Inflammatory macrophage treated with lipopolysaccharide for 1 hour (primary cell): ENCODE measurements around the gene IGSF8.
A peak's percentile ranks its signal among the peaks of the same experiment; 100 is the strongest.

Source experiments
- DNase-seq, 2 donors: peaks; one replicate each; pipeline ENCODE4 v3.0.0-alpha.2; 2020 to 2022

The IGSF8 gene

DNA sequence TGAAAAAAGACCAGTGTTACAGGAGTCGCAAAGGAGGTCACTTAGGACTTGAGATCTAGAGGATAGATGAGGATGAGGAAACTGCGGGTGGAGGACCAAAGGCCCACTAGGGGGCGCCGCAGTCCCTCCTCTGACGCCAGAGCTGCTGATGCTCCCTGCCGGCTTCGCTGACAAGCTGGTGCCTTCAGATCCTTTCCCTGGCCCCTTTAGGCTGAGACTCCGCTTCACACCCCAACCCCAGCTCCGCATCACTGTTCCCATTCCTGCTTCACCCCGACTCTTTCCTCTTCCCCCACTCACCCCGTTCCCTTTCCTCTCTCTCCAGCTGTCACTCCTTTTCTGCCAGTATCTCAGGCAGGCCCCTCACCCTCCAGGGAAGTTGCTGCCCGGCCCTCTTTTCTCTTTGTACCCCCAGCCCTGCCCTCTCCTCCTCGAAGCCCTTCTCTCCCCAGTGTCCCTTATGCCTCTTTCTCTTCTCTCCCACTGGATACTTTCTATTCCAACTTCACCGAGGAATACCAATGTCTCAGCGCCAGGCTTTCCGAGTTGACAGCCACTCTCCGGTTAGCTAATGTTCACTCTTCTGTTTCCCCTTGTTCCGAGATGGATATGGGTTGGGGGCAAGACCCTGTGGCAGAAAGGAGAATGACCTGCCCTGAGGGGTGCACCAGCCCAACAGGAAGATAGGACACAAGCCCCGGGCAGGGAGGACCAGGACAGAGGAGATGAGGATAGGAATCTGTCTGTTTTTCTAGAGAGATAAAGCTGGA, 12.5 kb downstream of the IGSF8 start:
- peak; percentile 59 to 94 for DNase-seq

DNA sequence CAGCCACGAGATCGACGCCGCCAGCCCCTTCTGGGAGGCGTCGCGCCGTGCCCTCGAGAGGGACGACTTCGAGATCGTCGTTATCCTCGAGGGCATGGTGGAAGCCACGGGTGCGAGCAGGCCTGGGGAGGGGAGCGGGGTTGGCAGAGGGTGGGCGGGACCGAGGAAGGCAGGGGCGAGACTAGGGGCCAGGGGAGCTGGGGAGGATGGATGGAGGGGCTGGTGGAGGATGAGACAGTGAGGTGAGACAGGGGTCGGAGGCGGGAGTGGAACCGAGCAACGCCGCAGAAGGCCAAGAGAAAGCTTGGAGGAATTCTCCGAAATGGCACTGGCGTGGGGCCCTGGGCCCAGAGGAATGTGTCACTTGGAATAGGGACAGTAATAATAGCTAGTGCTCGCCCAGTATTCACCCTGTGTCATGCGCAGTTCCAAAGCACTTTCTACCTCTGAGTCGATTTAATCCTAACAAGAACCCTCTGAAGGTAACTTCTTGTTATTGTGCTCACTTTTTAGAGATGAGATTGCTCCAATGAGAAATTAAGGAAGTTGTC, 13.6 kb downstream of the IGSF8 start:
- DNase-seq, result no peak

DNA sequence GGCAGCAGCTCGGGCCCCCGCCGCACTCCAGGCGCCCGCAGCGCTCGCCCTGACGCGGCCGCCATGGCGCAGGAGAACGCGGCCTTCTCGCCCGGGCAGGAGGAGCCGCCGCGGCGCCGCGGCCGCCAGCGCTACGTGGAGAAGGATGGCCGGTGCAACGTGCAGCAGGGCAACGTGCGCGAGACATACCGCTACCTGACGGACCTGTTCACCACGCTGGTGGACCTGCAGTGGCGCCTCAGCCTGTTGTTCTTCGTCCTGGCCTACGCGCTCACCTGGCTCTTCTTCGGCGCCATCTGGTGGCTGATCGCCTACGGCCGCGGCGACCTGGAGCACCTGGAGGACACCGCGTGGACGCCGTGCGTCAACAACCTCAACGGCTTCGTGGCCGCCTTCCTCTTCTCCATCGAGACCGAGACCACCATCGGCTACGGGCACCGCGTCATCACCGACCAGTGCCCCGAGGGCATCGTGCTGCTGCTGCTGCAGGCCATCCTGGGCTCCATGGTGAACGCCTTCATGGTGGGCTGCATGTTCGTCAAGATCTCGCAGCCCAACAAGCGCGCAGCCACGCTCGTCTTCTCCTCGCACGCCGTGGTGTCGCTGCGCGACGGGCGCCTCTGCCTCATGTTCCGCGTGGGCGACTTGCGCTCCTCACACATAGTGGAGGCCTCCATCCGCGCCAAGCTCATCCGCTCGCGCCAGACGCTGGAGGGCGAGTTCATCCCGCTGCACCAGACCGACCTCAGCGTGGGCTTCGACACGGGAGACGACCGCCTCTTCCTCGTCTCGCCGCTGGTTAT, 14.2 kb downstream of the IGSF8 start:
- DNase-seq, result no peak

DNA sequence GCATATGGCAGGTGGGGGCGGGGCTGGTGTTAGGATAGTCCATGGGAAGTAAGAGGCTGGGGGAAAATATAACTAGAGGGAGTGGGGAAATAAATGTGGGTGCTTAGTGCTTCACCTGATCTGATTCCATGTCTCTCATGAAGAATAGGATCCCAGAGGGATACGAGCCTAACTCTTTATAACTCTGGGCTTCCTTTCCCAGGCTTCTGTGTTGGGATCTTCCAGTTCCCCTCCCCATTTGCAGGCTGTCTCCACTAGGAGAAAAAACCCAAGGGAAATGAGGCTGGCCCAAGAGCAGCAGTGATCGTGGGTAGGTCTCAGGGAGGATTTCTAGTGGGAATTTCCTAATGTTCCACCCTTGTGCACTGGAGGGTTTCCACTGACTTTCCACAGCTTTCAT, 15.5 kb downstream of the IGSF8 start:
- DNase-seq, result no peak

DNA sequence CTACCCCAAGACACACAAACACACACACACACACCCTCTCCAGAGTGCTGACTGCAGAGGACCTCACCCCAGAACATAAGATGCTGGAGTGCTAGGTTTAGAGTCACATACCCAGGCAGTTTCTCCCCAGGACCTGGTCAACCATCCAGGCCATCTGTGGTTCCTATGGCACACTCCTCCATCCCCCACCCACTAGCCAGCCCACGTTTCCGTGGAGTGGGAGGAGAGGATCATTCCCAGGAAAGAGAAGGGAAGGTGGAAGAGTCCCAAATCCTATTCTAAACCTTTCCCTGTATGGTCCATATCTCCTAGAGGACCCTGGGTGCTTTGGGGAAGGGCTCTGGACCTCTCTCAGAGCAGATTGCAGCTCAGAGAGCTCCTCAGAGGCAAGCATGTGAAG, 15.9 kb downstream of the IGSF8 start:
- no peak for DNase-seq

DNA sequence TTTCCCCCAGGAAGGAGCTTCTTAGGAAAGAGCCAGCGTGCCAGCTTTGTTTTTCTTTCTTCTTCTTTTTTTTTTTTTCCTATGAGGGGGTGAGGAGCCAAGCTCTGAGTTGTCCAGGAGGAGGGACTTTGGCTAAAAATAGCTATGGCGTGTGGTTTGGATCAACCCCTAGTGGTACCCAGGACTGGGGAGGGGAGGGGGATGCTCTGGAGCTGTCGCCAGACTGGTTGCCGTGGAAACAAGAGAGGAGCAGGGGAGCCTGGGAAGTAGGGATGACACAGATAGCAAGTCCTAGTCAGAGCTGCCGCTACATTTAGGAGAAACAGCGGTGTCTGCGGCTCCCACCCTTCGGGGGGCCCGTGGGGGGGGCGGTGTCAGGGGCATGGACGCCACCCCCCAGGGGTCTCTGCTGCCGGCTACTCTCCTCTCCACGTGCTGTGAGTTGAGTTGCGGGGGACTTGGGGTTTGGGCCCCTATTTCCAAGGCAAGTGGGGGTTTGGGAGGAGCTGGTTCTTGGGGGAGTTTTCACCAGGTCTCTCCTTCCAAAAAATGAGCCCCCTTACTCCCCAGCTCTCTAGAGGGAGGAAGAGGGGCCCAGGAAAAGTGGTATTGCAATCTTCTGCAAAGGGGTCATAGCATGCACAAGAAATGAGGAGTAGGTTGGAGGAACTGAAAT, 17.0 kb downstream of the IGSF8 start, which contains the start of gene KCNJ9:
TSS of gene KCNJ9 (plus strand) at position 278 of the 676 bp plus-strand sequence. CDS start 2,493 bp downstream, outside the sequence.
- no peak for DNase-seq

DNA sequence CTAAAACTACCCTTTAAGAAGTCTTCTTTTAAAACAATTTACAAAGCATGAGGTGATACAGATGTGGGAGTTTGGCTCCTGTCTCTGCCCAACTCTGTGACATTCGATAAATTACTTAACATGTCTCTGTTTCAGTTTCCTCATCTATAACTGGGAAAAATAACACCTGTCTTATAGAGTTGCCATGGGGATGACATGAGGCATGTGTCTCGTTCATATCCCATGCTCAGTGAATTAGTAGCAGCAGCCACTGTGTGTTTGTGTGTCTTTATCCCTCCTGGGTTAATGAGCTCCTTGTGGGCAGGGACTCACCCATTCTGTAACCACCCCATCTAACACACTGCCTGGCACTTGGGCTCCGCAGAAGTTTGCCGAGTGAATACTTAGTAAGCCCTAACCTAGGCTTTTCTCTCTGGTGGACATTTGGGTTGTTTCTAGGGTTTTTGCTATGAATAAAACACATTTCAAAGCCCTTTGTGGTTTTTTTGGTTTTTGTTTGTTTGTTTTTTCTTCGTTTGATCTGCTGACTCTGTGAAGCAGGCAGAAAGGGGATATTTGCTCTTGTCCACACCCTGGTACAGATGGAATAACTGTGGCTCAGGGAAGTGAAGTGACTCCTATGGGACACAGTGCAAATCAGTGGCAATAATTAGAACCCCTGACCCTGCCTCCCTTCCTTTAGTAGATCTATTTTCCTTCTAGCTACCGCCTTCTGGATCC, 17.9 kb downstream of the IGSF8 start:
- no peak for DNase-seq

DNA sequence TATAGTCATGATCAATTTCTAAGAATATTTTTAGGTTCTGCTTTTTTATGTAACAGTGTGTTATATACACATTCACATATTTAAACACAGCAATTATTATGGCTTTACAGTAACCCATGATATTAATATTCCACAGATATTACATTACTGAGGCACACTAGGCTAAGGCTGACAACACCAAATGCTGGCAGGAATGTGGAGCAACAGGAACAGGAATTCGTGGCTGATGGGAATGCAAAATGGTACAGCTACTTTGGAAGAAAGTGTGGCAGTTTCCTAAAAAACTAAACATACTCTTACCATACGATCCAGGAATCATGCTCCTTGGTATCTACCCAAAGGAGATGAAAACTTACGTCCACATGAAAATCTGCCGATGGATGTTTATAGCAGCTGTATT, 19.0 kb downstream of the IGSF8 start:
- DNase-seq, result no peak

DNA sequence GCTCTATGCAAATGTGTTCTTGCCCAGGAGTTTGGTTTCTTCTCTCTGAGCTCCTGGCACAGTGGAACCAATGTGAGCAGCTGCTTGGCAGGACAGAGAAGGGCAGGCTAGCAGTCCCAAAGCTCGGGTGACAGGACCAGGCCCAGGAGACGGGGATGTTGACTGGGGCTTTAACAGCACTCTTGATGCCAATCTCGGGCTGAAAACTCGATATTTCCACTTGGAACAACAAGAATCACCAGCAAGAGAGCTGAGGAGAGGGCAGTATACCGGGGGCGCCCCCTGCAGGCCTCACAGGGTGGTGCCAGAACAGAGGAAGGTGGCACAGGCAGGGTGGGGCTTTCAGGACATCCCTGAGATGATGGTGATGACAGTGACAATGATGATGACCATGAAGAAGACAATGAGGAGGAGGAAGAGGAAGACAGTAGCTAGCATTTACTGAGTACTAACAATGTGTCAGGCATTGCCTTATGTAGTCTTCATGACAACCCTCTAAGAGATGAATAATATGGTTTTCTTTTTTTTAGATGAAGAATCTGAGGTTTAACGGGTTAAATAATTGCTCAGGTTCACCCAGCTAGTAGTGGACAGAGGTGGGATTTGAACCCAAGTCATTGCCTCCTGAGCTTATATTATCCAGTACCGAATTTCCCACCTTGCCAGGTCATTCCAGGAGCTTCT, 19.8 kb downstream of the IGSF8 start:
- peak; percentile 50 to 75 for DNase-seq

DNA sequence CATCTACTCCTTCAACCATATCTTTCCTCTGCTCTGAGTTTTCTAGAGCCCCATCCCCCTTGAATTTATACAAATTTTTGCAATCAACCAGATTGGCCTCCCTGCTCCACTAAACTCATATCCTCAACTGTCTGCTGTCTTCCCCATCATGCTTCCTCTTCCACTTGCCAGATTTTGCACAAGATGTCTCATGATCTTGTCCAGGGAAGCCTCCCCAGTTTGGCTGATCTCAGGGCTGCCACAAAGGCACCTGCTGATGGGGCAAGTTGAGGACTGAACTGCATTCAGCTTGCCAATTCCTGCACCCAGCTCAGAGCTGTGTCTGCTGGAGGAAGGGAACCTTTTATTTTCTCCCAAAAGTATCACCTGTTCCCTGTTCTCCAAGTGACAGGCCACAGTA, 20.9 kb downstream of the IGSF8 start:
- peak; percentile 65 to 76 for DNase-seq

DNA sequence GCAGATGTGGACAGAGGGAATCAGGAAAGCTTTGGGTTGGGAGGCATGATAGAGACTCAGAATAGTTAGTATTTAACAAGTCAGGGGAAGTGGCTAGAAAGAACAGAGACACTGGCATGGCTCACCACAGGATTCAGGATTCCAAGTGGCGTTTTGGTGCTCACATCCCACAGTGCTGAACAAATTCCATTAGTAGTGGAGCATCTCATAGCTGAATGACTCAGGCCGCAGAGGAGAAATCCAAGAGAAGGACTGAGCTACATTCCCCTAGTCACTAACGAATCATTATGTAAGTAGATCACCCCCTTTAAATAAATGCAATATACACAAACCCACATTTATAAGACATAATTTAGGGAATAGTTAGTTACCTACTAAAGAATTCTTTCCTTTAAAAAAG, 22.1 kb downstream of the IGSF8 start:
- no peak for DNase-seq

DNA sequence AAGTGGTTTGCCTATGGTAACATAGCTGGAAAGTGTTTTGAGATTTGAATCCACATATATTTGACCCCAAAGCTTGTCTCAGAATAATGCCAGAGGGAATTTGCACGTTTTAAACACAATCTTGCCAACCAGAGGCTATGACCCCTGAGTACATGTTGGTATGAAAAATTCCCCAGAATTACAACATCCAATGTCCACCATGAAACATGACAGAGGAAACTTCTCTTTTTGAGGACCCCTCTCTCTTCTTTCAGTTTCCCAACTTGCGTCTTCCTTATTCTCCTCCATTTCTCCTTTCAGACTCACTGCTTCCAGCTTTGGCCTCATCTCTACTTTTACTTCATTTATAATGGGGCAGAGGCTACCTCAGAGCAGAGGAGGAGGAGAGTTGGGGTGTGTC, 22.6 kb downstream of the IGSF8 start:
- DNase-seq, result peak; percentile 81 to 83

DNA sequence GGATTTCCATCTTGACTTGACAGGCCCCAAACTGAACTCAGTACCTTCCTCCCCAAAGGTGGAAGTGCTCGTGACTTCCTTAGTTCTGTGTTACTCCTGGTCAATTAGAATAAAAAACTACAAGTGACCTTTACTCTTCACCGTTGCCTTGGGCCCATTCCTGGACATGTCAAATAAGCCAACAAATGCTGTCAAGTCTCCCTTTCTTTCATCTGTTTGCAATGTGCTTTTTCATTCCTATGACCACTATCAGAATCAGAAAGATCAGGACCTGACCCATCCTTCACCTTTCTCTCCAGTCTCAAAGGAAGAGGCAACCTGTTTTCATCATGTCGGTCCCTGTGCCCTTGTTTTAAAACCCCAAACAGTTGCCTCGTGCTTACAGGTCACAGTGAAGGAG, 23.6 kb downstream of the IGSF8 start:
- no peak for DNase-seq

DNA sequence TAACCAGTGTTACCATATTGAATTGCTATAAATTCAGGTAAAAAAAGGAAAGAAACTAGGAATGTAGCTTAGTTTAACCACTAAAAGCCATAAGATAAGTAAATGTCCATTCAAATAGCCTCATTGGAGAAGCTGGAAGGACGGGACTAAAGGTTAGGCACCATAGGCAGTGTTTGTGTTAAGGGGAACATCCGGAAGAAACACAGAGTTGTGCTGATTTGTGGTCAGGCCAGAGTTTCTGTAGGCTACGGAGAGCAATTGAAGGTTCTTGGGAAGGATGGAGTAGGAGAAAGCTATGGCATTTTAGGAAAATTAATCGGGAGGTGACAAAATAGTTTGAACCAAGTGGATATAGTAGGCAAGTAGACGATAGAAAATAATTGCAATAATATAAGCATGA, 27.1 kb downstream of the IGSF8 start:
- no peak for DNase-seq

DNA sequence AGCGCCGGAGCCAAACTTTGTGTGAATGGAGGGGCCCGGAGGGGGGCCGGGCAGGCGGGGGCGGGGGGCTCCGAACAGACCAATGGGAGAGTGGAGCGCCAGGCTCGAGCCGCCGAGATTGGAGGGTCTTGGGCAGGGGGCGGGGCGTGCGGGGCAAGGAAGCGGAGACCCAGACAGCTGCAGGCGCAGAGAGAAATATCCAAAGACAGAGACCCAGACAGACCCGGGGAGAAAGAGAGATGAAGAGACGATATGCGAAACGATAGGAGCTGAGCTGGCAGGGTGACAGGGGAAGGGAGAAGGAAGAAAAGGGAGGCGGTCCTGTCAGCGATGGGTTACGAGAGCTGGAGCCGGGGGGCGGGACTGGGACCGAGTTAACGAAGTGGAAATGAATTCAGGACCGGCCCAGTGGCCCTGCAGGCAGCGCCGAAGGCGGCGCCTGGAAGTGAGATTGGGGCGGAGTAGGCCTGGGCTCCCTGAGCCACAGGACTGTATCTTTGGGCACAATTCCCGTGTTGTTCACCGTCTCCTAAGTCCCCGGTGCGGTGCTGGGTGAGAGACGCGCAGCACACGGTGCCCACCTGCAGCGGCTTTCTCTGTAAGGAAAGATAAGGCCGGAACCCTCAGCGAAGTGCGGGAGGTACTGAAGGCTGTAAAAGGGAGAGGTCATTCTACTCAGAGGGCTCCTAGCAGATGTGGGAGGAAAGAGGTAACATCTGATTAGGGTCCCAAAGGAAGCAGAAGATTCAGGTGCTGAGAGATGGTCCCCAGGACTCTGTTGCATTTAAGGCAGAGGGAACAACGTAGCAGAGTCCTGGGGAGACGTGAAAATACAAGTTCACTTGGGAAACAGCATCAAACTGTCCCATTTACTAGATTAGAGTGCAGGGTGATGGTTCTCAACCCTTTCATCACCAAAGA, 27.9 kb downstream of the IGSF8 start:
- peak; percentile 49 to 65 for DNase-seq

DNA sequence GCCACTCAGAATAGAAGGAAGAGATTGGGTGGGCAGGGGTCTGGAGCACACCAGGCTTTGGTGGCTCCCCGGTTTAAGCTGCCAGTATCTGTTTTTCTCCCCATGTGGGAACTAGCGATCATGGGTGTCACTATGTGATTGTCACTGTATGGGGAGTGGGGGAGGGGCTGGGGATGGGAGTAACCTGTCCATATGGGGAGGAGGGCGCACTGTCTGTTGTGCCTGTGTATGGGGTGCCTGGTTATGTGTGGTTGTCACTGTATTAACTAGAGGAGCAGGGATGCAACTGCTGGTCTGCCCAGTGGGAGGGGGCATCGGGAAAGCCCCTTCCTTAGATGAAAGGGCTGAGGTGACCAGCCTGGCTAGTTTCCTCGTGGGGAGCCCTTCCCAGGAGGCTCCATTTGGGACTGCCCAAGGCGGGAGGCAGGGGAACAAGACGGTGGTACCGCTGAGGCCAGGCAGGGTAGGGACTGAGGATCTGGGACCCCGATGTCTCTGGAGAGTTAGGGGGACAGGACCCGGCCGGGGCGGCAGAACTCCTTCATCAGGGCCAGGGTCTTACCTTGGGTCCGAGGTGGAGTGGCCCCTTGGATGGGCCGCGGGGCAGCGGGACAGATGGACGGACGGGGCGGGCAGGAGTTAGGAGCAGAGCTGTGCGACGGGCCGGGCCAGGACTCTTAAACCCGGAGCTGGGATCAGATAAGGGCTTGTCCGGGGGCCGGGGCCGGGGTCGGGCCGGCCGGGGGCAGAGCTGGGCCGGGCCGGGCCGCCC, 28.8 kb downstream of the IGSF8 start, which contains the start of gene KCNJ10:
TSS of gene KCNJ10 (minus strand) at position 701 of the 772 bp plus-strand sequence. CDS start 27,628 bp downstream, outside the sequence.
- no peak for DNase-seq

DNA sequence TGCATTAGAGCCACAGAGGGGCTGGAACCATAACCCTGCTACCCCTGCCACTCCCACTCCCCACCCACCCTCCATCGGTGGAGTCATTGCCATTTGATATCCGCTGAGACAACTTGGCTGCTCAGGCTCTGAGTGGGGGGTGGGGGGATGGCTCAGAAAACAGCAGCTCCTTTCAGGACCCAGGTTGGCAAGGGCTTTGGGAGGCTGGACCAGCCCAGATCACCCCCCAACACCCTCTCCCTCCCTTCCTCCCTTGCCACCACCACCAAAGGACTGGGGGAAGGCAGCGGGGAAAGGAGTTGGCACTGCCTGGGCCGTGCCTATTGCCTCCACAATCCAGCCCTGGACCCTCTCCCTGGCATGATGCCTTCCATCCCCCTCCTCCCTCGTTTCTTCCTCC, 30.2 kb downstream of the IGSF8 start:
- no peak for DNase-seq

DNA sequence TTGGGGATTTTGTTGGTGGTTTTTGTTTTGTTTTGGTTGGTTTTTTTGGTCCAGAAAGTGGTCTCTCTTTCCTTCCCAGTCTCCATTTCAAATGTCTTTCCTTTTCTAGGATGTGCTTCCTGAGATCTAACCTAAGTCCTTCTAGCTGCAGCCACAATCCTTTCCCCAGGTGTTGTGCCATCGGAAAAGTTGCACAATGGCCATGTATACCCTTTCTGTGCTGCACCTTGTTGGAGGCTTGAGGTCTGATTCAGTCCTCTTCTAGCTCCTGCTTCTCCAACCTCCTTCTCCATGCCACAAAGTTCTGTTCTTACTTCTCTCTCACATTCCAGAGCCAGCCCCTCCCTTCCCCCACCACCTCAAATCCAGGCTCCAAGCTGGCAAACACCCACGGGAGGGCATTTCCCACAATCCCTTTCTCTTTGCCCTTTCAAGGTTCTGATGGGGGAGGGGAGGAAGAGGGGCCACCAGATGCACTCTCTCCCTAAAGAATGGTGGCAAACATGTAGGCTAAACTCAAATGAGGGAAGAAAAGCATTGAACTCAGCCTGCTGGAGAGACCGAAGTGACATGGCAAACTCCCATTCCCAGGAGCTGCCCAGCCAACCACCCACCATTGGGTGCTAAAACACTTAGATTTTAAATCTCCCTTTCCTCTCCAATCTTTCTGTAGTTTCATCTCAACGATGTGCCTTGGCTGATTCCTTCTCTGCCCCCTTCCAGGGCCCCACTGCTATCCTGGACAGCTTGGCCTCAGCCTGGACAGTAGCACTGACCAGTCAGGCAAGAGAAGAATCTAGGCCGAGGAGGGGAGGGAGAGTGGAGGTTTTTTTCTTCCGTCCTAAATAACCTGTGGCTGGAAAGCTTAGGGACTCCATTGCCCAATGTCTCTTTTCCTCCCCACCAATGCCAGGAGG, 31.3 kb downstream of the IGSF8 start:
- DNase-seq, result no peak

DNA sequence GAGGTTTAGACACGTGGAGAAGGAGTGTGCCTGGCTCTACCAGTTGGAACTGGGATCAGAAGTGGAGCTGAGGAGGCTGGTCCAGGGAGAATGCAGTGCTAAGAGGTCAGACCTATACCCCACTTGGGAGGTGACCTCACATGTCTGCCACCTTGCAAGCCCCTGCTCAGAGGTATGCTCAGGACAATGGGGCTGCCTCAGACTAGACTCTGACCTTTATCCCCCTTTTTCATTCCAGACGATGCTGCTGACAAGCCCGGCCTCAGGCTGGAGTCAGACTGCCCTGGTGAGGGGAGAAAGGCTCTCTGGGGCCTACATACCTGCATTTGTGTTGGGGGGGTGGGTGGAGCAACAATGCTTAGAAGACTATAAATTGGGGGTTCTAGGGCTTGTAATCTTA, 33.7 kb downstream of the IGSF8 start:
- no peak for DNase-seq
